ENCODE measurements around the gene ZNF621.

ZNF621 gene

DNA sequence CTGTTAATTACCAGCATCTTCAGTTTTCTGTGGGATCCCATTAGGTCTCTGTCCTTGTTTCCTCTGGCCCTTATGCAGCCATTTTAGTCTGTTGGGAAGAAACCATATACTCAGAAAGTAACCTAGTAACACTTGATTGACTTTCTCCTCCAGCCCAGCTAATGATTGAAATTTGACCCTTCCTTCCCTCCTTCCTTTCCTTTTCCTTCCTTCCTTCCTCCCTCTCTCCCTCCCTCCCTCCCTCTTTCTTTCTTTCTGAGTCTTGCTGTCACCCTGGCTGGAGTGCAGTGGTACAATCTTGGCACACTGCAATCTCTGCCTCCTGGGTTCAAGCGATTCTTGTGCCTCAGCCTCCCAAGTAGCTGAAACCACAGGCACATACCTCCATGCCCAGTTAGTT is 24.8 kb upstream of the ZNF621 start:
- Histone ChIP-seq H3F3A (ENCODE audit: control insufficient read depth, insufficient read depth) (no peaks in the 10 kb centered on the region), H3K79me2 (ENCODE audit: control insufficient read depth, low read length) (no peaks in the 10 kb centered on the region), H3K27ac (ENCODE audit: low read depth, low read length) (no peak overlapping the region), H3K4me1 (ENCODE audit: control insufficient read depth, low read length) (no peaks in the 10 kb centered on the region), H4K20me1 (ENCODE audit: control insufficient read depth, insufficient read depth, low read depth, low read length) (no peaks in the 10 kb centered on the region), H3K4me3 (ENCODE audit: low read length) (no peak overlapping the region), H3K27me3 (ENCODE audit: control insufficient read depth, low read length) (no peaks in the 10 kb centered on the region), H3K9me3 (ENCODE audit: control insufficient read depth, insufficient read depth, low read length) (no peaks in the 10 kb centered on the region), H3K4me2 (ENCODE audit: low read length) (no peak overlapping the region), H3K36me3 (ENCODE audit: control insufficient read depth, low read length) (no peaks in the 10 kb centered on the region), H3K9me2 (replicated peaks; ENCODE audit: control insufficient read depth, low read length) (no peaks in the 10 kb centered on the region)
- no peak for TF ChIP-seq EZH2phosphoT487 (IDR thresholded peaks at IDR 0.05; ENCODE audit: borderline replicate concordance, low read length)

DNA sequence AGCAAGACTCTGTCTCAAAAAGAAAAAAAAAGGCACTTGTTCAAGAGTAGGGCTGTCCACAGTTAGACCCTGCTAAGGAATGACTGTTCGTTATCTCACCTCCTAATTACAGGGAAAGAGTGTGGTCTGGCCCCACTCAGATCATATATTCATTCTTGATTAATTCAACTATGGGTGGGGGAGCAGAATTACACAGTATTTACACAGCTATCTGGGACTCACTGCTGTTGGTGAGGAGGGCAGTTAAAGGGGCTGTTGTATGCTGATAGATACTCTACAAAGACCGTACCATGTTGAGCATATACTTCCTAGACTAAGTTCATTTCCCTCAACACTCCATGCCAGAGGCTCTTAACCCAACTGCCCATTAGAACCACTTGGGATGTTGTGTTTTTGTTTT is 22.7 kb upstream of the ZNF621 start:
- TF ChIP-seq, protein P1, sequence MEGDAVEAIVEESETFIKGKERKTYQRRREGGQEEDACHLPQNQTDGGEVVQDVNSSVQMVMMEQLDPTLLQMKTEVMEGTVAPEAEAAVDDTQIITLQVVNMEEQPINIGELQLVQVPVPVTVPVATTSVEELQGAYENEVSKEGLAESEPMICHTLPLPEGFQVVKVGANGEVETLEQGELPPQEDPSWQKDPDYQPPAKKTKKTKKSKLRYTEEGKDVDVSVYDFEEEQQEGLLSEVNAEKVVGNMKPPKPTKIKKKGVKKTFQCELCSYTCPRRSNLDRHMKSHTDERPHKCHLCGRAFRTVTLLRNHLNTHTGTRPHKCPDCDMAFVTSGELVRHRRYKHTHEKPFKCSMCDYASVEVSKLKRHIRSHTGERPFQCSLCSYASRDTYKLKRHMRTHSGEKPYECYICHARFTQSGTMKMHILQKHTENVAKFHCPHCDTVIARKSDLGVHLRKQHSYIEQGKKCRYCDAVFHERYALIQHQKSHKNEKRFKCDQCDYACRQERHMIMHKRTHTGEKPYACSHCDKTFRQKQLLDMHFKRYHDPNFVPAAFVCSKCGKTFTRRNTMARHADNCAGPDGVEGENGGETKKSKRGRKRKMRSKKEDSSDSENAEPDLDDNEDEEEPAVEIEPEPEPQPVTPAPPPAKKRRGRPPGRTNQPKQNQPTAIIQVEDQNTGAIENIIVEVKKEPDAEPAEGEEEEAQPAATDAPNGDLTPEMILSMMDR (IDR thresholded peaks at IDR 0.05; ENCODE audit: low read depth, low read length, poor library complexity, severe bottlenecking): no peak
- TF ChIP-seq EZH2phosphoT487 (IDR thresholded peaks at IDR 0.05; ENCODE audit: borderline replicate concordance, low read length): no peak
- no peaks in the 10 kb centered on the region for H3K27me3 ChIP-seq (ENCODE audit: control insufficient read depth, low read length)
- H3K79me2 ChIP-seq (ENCODE audit: control insufficient read depth, low read length): no peaks in the 10 kb centered on the region
- no peaks in the 10 kb centered on the region for H3K9me3 ChIP-seq (ENCODE audit: control insufficient read depth, insufficient read depth, low read length)
- H3F3A ChIP-seq (ENCODE audit: control insufficient read depth, insufficient read depth): no peaks in the 10 kb centered on the region
- H3K36me3 ChIP-seq (ENCODE audit: control insufficient read depth, low read length): no peaks in the 10 kb centered on the region
- H3K4me1 ChIP-seq (ENCODE audit: control insufficient read depth, low read length): peaks cover 7% of the 10 kb centered on the region
- no peak overlapping the region for H3K27ac ChIP-seq (ENCODE audit: low read depth, low read length)
- H3K4me2 ChIP-seq (ENCODE audit: low read length): no peak overlapping the region
- no peaks in the 10 kb centered on the region for H3K9me2 ChIP-seq (replicated peaks; ENCODE audit: control insufficient read depth, low read length)
- no peaks in the 10 kb centered on the region for H4K20me1 ChIP-seq (ENCODE audit: control insufficient read depth, insufficient read depth, low read depth, low read length)
- H3K4me3 ChIP-seq (ENCODE audit: low read length): no peak overlapping the region

DNA sequence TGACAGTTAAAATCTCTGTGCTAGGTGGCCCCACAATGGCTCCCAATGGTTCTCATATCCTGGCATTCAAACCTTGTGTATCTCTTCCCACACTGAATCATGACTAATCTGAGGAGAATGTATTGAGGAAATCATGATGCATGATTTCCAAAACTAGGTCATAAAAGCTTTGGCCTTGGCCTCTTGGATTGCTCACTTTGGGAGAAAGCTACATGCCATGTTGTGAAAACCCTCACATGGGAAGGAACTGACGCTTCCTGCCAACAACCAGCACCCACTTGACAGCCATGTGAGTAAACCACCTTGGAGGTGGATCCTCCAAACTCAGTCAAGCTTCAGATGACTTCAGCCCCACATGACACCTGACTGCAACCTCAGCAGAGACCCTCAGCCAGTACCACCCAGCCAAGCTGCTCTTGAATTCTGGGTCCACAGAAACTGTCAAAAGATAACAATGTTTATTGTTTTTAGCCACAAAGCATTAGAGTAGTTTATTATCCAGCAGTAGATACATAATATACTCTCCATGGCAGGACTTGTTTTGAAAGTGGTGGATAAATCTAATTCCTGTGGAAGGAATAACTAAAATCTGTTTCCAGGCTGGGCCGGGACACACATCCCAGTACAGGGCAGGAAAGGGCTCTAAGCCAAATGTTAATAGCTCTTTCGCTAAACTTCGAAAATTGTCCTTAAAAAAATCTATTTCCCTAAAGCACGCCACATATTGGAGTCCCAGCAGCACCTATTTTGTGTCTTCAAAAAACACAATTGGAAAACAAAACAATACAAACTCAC is 19.9 kb upstream of the ZNF621 start:
- H3F3A ChIP-seq (ENCODE audit: control insufficient read depth, insufficient read depth): no peaks in the 10 kb centered on the region
- peaks cover 7% of the 10 kb centered on the region for H3K4me1 ChIP-seq (ENCODE audit: control insufficient read depth, low read length)
- TF ChIP-seq, protein P1 (IDR thresholded peaks at IDR 0.05; ENCODE audit: low read depth, low read length, poor library complexity, severe bottlenecking): no peak
- TF ChIP-seq EZH2phosphoT487 (IDR thresholded peaks at IDR 0.05; ENCODE audit: borderline replicate concordance, low read length): no peak
- no peaks in the 10 kb centered on the region for H4K20me1 ChIP-seq (ENCODE audit: control insufficient read depth, insufficient read depth, low read depth, low read length)
- H3K9me3 ChIP-seq (ENCODE audit: control insufficient read depth, insufficient read depth, low read length): no peaks in the 10 kb centered on the region
- no peak overlapping the region for H3K4me3 ChIP-seq (ENCODE audit: low read length)
- H3K36me3 ChIP-seq (ENCODE audit: control insufficient read depth, low read length): no peaks in the 10 kb centered on the region
- no peak overlapping the region for H3K27ac ChIP-seq (ENCODE audit: low read depth, low read length)
- no peak overlapping the region for H3K4me2 ChIP-seq (ENCODE audit: low read length)
- H3K27me3 ChIP-seq (ENCODE audit: control insufficient read depth, low read length): no peaks in the 10 kb centered on the region
- no peaks in the 10 kb centered on the region for H3K79me2 ChIP-seq (ENCODE audit: control insufficient read depth, low read length)
- no peaks in the 10 kb centered on the region for H3K9me2 ChIP-seq (replicated peaks; ENCODE audit: control insufficient read depth, low read length)

Measured in DOHH2 (cell line).